Ishikawa (cell line): ENCODE results near the gene GNAT3.

Experiments
- CEBPB ChIP-seq: IDR thresholded peaks from 2 replicates; pipeline ENCODE4 v1.6.1; 2012
- CREB1 ChIP-seq: IDR thresholded peaks from 2 replicates; pipeline ENCODE4 v1.6.1; 2012; ENCODE audit warnings: low read depth
- EGR1 ChIP-seq: IDR thresholded peaks from 2 replicates; pipeline ENCODE4 v1.6.1; 2012
- EP300 ChIP-seq: IDR thresholded peaks from 2 replicates; pipeline ENCODE4 v1.6.1; 2012; ENCODE audit warnings: borderline replicate concordance
- FOXM1 ChIP-seq: IDR thresholded peaks from 2 replicates; pipeline ENCODE4 v1.6.1; 2012; ENCODE audit warnings: low read depth, borderline replicate concordance
- MAX ChIP-seq: IDR thresholded peaks from 2 replicates; pipeline ENCODE4 v1.6.1; 2012
- NFIC ChIP-seq: IDR thresholded peaks from 2 replicates; pipeline ENCODE4 v1.6.1; 2012
- RAD21 ChIP-seq: IDR thresholded peaks from 2 replicates; pipeline ENCODE4 v1.6.1; 2012; ENCODE audit warnings: low read depth
- REST ChIP-seq: IDR thresholded peaks from 2 replicates; pipeline ENCODE4 v1.6.1; 2012; ENCODE audit warnings: low read depth, mild to moderate bottlenecking
- TAF1 ChIP-seq: IDR thresholded peaks from 2 replicates; pipeline ENCODE4 v1.6.1; 2012; ENCODE audit warnings: low read depth, mild to moderate bottlenecking
- TCF12 ChIP-seq: IDR thresholded peaks from 2 replicates; pipeline ENCODE4 v1.6.1; 2012; ENCODE audit warnings: low read depth
- TEAD4 ChIP-seq: IDR thresholded peaks from 2 replicates; pipeline ENCODE4 v1.6.1; 2012
- USF1 ChIP-seq: IDR thresholded peaks from 2 replicates; pipeline ENCODE4 v1.6.1; 2012
- YY1 ChIP-seq: IDR thresholded peaks from 2 replicates; pipeline ENCODE4 v1.6.1; 2012; ENCODE audit warnings: low read depth
- ZBTB7A ChIP-seq: IDR thresholded peaks from 2 replicates; pipeline ENCODE4 v1.6.1; 2012; ENCODE audit warnings: low read depth

GNAT3 gene

GRCh38 chr7:80530136-80530535, 18.3 kb upstream of the GNAT3 start:
- TF ChIP-seq TEAD4 (no peak), RAD21 (no peak), NFIC (no peak), EGR1 (no peak), TAF1 (no peak), YY1 (no peak)

GRCh38 chr7:80529362-80529761, 17.5 kb upstream of the GNAT3 start:
- no peak for TF ChIP-seq CREB1
- TF ChIP-seq FOXM1: no peak
- TF ChIP-seq CEBPB: no peak
- TF ChIP-seq TAF1: no peak
- no peak for TF ChIP-seq NFIC
- TF ChIP-seq ZBTB7A: no peak
- TF ChIP-seq TCF12: no peak
- TF ChIP-seq USF1: no peak
- no peak for TF ChIP-seq REST
- TF ChIP-seq EGR1: no peak
- no peak for TF ChIP-seq EP300
- TF ChIP-seq YY1: no peak
- no peak for TF ChIP-seq TEAD4
- no peak for TF ChIP-seq MAX
- no peak for TF ChIP-seq RAD21

GRCh38 chr7:80528689-80529088, 16.8 kb upstream of the GNAT3 start:
- TF ChIP-seq TAF1: no peak
- no peak for TF ChIP-seq EP300
- TF ChIP-seq NFIC: no peak
- TF ChIP-seq TCF12: no peak
- no peak for TF ChIP-seq ZBTB7A
- TF ChIP-seq RAD21: no peak
- TF ChIP-seq FOXM1: no peak
- no peak for TF ChIP-seq TEAD4
- TF ChIP-seq CEBPB: no peak

GRCh38 chr7:80526472-80526871, 14.6 kb upstream of the GNAT3 start:
- no peak for TF ChIP-seq NFIC
- no peak for TF ChIP-seq TAF1
- no peak for TF ChIP-seq CEBPB
- TF ChIP-seq TCF12: no peak
- TF ChIP-seq TEAD4: no peak
- TF ChIP-seq EGR1: no peak
- TF ChIP-seq ZBTB7A: no peak
- TF ChIP-seq FOXM1: no peak
- TF ChIP-seq USF1: no peak
- no peak for TF ChIP-seq REST

GRCh38 chr7:80524693-80525092, 12.8 kb upstream of the GNAT3 start:
- TF ChIP-seq ZBTB7A (no peak), CREB1 (no peak), TEAD4 (no peak), YY1 (no peak), EP300 (no peak), REST (no peak), FOXM1 (no peak), RAD21 (no peak), NFIC (no peak)
